Subcutaneous abdominal adipose tissue (tissue), 5 donors: ENCODE results near the gene RSPH1.

Experiments
- H3K27ac ChIP-seq: one replicate; pipeline ENCODE4 v1.7.0; 2013; ENCODE audit warnings: low read depth, mild to moderate bottlenecking, inconsistent platforms, low read length, moderate library complexity
- H3K27me3 ChIP-seq, 5 donors: one replicate each; pipeline ENCODE4 v1.7.0; 2013; ENCODE audit warnings: low read length in 5 of 5, inconsistent platforms in 1 of 5; ENCODE audit not compliant: control insufficient read depth in 5 of 5, insufficient read depth in 4 of 5
- H3K36me3 ChIP-seq, 5 donors: one replicate each; pipeline ENCODE4 v1.7.0; 2013; ENCODE audit warnings: low read length in 5 of 5; ENCODE audit not compliant: control insufficient read depth in 5 of 5, insufficient read depth in 5 of 5
- H3K4me1 ChIP-seq, 5 donors: one replicate each; pipeline ENCODE4 v1.7.0; 2013; ENCODE audit warnings: low read length in 5 of 5, mild to moderate bottlenecking in 3 of 5, moderate library complexity in 1 of 5; ENCODE audit not compliant: control insufficient read depth in 5 of 5, insufficient read depth in 5 of 5
- H3K4me3 ChIP-seq, 5 donors: one replicate each; pipeline ENCODE4 v1.7.0; 2013; ENCODE audit warnings: low read length in 5 of 5, low read depth in 1 of 5
- H3K9ac ChIP-seq, 5 donors: one replicate each; pipeline ENCODE4 v1.7.0; 2013; ENCODE audit warnings: low read length in 5 of 5, mild to moderate bottlenecking in 4 of 5, moderate library complexity in 3 of 5
- H3K9me3 ChIP-seq, 5 donors: one replicate each; pipeline ENCODE4 v1.7.0; 2013; ENCODE audit warnings: low read length in 5 of 5; ENCODE audit not compliant: control insufficient read depth in 5 of 5
- donor health status: healthy.
- donor health status: healthy.
- donor health status: healthy.
- donor health status: healthy.
- donor health status: healthy.

The RSPH1 gene

GRCh38 chr21:42426424-42426823 lies 69.6 kb downstream of the RSPH1 start:
- Histone ChIP-seq H3K27me3 (peaks cover 0 to 22% (median 12%) of the 10 kb centered on the region in 5 donors), H3K4me3 (no peak overlapping the region)

GRCh38 chr21:42425591-42425990 lies 70.4 kb downstream of the RSPH1 start:
- Histone ChIP-seq H3K36me3 (no peaks in the 10 kb centered on the region), H3K4me3 (no peak overlapping the region), H3K27ac (no peak overlapping the region), H3K27me3 (peaks cover 0 to 28% (median 15%) of the 10 kb centered on the region in 5 donors), H3K4me1 (peaks cover 0 to 7% (median 0%) of the 10 kb centered on the region in 5 donors), H3K9me3 (no peaks in the 10 kb centered on the region), H3K9ac (no peak overlapping the region)

More at GRCh38 chr21:42426424-42426823, 69.6 kb downstream of the RSPH1 start:
- Histone ChIP-seq H3K36me3 (no peaks in the 10 kb centered on the region), H3K4me1 (peaks cover 0 to 7% (median 0%) of the 10 kb centered on the region in 5 donors), H3K9me3 (no peaks in the 10 kb centered on the region), H3K9ac (no peak overlapping the region), H3K27ac (no peak overlapping the region)

- Histone ChIP-seq H3K36me3 (no peaks in the 10 kb centered on the region), H3K9ac (no peak overlapping the region), H3K9me3 (no peaks in the 10 kb centered on the region), H3K27ac (no peak overlapping the region), H3K27me3 (peaks cover 0 to 31% (median 17%) of the 10 kb centered on the region in 5 donors), H3K4me1 (peaks cover 0 to 7% (median 0%) of the 10 kb centered on the region in 5 donors), H3K4me3 (no peak overlapping the region)
These were observed 71.0 kb downstream of the RSPH1 start for GRCh38 chr21:42424914-42425541.

- no peak overlapping the region for H3K9ac ChIP-seq
- no peaks in the 10 kb centered on the region for H3K9me3 ChIP-seq
- H3K4me1 ChIP-seq, result peaks cover 0 to 7% (median 0%) of the 10 kb centered on the region in 5 donors
- peaks cover 0 to 31% (median 18%) of the 10 kb centered on the region in 5 donors for H3K27me3 ChIP-seq
- H3K4me3 ChIP-seq, result no peak overlapping the region
- no peaks in the 10 kb centered on the region for H3K36me3 ChIP-seq
- H3K27ac ChIP-seq, result no peak overlapping the region
These were observed 72.3 kb downstream of the RSPH1 start for GRCh38 chr21:42423685-42424084.

GRCh38 chr21:42423197-42423675 lies 72.8 kb downstream of the RSPH1 start:
- H3K4me3 ChIP-seq, result no peak overlapping the region
- H3K4me1 ChIP-seq, result peaks cover 0 to 7% (median 0%) of the 10 kb centered on the region in 5 donors
- no peak overlapping the region for H3K27ac ChIP-seq
- H3K27me3 ChIP-seq, result peaks cover 0 to 31% (median 19%) of the 10 kb centered on the region in 5 donors
- no peak overlapping the region for H3K9ac ChIP-seq
- no peaks in the 10 kb centered on the region for H3K36me3 ChIP-seq
- no peaks in the 10 kb centered on the region for H3K9me3 ChIP-seq
